ENCODE measurements around the gene NTM.

- no peak for TF ChIP-seq CTCF (IDR thresholded peaks at IDR 0.05)
- TF ChIP-seq ZFX (IDR thresholded peaks at IDR 0.05; ENCODE audit: borderline replicate concordance): no peak
Measured at GRCh38 chr11:131483453-131483852, 113.0 kb downstream of the NTM start.
